ENCODE results near the gene PGGT1B.

Gene PGGT1B

DNA sequence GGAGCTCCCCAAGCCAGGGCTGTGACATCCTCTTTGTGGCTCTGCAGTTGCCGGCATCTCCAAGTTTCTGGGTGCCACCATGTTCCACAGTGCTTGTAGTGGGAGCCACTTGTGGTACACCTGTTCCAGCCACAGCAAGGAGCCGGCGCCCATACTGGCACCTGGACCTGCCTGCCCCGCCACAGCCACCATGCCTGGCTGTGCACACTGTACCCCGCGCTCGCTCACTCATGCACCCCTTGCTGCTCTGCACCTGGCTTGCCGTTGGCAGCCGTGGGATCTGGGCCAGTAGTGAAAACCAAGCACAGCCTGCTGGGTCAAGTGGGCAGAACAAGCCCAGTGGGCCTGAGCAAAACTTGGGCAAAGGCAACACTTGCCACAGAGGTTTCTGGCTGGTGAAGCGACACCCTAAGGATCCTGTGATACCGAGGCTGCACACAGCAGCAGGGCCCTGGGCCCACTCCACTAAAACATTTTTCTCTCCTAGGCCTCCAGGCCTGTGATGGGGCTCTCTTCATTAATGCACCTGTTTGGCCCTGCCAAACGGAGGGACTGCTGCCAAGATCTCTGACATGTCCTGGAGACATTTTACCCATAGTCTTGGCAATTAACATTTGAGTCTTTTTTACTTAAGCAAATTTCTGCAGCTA, 95.8 kb downstream of the PGGT1B start:
- TF ChIP-seq, protein P1, sequence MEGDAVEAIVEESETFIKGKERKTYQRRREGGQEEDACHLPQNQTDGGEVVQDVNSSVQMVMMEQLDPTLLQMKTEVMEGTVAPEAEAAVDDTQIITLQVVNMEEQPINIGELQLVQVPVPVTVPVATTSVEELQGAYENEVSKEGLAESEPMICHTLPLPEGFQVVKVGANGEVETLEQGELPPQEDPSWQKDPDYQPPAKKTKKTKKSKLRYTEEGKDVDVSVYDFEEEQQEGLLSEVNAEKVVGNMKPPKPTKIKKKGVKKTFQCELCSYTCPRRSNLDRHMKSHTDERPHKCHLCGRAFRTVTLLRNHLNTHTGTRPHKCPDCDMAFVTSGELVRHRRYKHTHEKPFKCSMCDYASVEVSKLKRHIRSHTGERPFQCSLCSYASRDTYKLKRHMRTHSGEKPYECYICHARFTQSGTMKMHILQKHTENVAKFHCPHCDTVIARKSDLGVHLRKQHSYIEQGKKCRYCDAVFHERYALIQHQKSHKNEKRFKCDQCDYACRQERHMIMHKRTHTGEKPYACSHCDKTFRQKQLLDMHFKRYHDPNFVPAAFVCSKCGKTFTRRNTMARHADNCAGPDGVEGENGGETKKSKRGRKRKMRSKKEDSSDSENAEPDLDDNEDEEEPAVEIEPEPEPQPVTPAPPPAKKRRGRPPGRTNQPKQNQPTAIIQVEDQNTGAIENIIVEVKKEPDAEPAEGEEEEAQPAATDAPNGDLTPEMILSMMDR (IDR thresholded peaks at IDR 0.05; ENCODE audit: low read depth, low read length, missing control alignments): no peak
- no peak for DNase-seq (ENCODE audit: extremely low read depth, low read depth)
- H3K4me3 ChIP-seq (replicated peaks; ENCODE audit: low read depth, low read length): no peak overlapping the region

DNA sequence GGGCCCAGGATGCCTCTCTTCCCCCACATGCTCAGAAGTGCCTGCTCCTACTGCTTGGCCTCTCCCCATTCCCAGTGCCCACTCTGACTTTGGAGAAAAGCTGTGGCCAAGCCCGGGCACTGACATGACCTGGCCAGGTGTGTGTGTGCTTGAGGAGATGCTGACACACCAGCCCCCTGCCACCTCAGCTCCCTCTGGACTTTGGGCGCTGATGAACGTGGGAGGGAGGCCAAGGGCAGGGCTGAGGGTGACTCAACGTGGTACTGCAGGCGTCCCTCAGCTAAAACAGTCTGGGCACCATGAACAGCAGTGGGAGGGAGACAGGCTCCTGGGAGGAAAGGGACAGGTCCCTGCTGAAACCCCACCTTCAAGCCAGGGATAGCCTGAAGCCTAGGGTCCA, 96.9 kb downstream of the PGGT1B start:
- no peak overlapping the region for H3K4me3 ChIP-seq (replicated peaks; ENCODE audit: low read depth, low read length)
- TF ChIP-seq, protein P1 (IDR thresholded peaks at IDR 0.05; ENCODE audit: low read depth, low read length, missing control alignments): no peak
- DNase-seq (ENCODE audit: extremely low read depth, low read depth): no peak

DNA sequence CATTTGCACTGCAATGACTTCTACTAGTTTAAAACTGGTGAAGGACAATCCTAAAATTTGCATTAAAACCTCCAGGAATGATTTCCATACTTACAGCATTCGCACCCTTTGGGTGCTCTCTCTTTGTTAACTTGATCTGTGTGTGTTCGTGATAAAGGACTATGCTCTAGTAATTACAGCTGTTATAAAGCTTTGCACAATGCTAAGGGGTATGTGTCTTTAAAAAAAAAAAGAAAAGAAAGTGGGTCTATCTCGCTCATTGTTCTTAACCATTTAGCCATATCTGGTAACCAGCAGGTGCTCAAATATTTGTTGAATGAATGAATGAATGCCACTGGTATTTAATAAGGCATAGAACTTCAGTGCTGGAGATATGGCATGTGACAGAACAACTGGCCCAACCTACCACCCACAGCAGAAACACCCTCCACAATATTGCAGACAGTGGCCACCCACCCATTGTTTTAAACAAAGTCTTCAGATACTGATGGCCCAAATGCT, 101.7 kb downstream of the PGGT1B start:
- H3K4me3 ChIP-seq (replicated peaks; ENCODE audit: low read depth, low read length): no peak overlapping the region
- TF ChIP-seq, protein P1 (IDR thresholded peaks at IDR 0.05; ENCODE audit: low read depth, low read length, missing control alignments): no peak
- no peak for DNase-seq (ENCODE audit: extremely low read depth, low read depth)

All from HFF-Myc (cell line).